Body of pancreas (tissue), 4 donors: ENCODE measurements around the gene SAMMSON. TPM values are rescaled to one million over a fixed set of nuclear protein-coding genes. Genes with fewer than 3 reads are reported as not detected.

ENCODE experiments used
- ATAC-seq: fragments of 150-250 bp; one replicate; pipeline ENCODE4 v1.9.1; 2016
- DNase-seq, 4 donors: peaks; one replicate each; pipeline ENCODE4 v3.0.0-alpha.2; 2019
- H3K27ac ChIP-seq, 4 donors: fragments of 200-600 bp; sonication (generic); 1 replicate in 3 of 4; 2 replicates in 1 of 4; pipeline versions ENCODE4 v1.5.1 to v1.6.1; 2016 to 2019; ENCODE audit warnings: mild to moderate bottlenecking in 1 of 4, mixed read lengths in 1 of 4, moderate library complexity in 1 of 4
- H3K27me3 ChIP-seq, 2 donors: fragments of 200-600 bp; sonication (generic); one replicate each; pipeline ENCODE4 v1.6.0; 2016; ENCODE audit warnings: mild to moderate bottlenecking in 1 of 2
- H3K36me3 ChIP-seq, 2 donors: fragments of 200-600 bp; sonication (generic); replicated peaks in 1 of 2; 2 replicates each; pipeline ENCODE4 v1.5.1; 2016; ENCODE audit warnings: low read depth in 2 of 2; ENCODE audit not compliant: insufficient read depth in 1 of 2
- H3K4me1 ChIP-seq: fragments of 200-600 bp; sonication (generic); one replicate; pipeline ENCODE4 v1.6.0; 2016
- H3K4me3 ChIP-seq, 2 donors: fragments of 200-600 bp; sonication (generic); 1 replicate in 1 of 2; 2 replicates in 1 of 2; pipeline ENCODE4 v1.5.1; 2016 to 2019
- H3K9me3 ChIP-seq, 3 donors: fragments of 200-600 bp; sonication (generic); 1 replicate in 2 of 3; 2 replicates in 1 of 3; pipeline ENCODE4 v1.5.1; 2016
- POLR2A ChIP-seq, 3 donors: fragments of 450-650 bp; IDR thresholded peaks; one replicate each; pipeline ENCODE4 v1.6.1; 2016; ENCODE audit warnings: antibody characterized with exemption in 3 of 3, mild to moderate bottlenecking in 2 of 3
- WGBS, 2 donors: methylation state at CpG; one replicate each; pipeline ENCODE4 v1.1.5; 2017; 5-methylcytosine and 5-hydroxymethylcytosine counted together
- intact Hi-C: fragments of 100-400 bp; cut with DNase I; formaldehyde crosslinking; loops from one replicate; pipeline ENCODE4 v1.15.1; 2023
- total RNA-seq, 2 donors: library from RNA; depleted of rRNA; stranded (reverse); fragments of >200 nt; gene quantifications; one replicate each; pipeline ENCODE4 v1.1.0, GENCODE V29; 2016
- TF ChIP-seq, protein P1 (sequence below), 7 experiments: fragments of 450-650 bp in 4 of 7; fragments of 200-600 bp in 3 of 7; sonication (generic) in 3 of 7; IDR thresholded peaks; one replicate each; pipeline ENCODE4 v1.5.1; 2016 to 2019; ENCODE audit warnings: antibody characterized with exemption in 7 of 7

SAMMSON gene
- total RNA-seq, 2 donors from 2014 or later = 2.1 TPM; not detected in 1

DNA sequence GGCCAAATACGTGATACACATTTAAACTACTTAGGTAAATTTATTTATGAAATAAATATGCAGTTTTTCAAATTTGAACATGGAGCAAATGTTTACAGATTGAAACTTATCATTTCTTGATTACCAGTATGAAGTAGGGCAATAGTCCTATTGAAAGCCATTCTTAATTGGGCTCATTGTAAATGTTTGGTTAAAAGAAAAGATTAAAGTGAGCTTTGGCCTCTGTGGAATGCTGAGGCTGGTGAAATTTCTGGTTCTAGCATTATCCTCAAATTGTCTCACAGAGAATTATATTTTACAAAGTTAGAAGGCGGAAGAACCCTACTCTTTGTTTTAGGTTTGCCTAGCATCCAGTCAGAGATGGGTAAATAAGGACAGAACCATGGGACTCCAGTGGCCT, 73.2 kb downstream of the SAMMSON start:
- DNase-seq = no peak
- Histone ChIP-seq H3K4me1 (peaks cover 12% of the 10 kb centered on the region), H3K36me3 (no peaks in the 10 kb centered on the region), H3K4me3 (no peak overlapping the region), H3K9me3 (peaks cover 0 to under 1% (median 0%) of the 10 kb centered on the region in 3 donors), H3K27ac (no peak overlapping the region), H3K27me3 (peaks cover 0 to 18% of the 10 kb centered on the region in 2 donors)
- WGBS, 2 donors = 84% methylated on average over 2 of the region's 2 CpGs
- intact Hi-C loops = no loop called here
- TF ChIP-seq, protein P1, sequence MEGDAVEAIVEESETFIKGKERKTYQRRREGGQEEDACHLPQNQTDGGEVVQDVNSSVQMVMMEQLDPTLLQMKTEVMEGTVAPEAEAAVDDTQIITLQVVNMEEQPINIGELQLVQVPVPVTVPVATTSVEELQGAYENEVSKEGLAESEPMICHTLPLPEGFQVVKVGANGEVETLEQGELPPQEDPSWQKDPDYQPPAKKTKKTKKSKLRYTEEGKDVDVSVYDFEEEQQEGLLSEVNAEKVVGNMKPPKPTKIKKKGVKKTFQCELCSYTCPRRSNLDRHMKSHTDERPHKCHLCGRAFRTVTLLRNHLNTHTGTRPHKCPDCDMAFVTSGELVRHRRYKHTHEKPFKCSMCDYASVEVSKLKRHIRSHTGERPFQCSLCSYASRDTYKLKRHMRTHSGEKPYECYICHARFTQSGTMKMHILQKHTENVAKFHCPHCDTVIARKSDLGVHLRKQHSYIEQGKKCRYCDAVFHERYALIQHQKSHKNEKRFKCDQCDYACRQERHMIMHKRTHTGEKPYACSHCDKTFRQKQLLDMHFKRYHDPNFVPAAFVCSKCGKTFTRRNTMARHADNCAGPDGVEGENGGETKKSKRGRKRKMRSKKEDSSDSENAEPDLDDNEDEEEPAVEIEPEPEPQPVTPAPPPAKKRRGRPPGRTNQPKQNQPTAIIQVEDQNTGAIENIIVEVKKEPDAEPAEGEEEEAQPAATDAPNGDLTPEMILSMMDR (IDR thresholded peaks at IDR 0.05) = no peak
- no peak for TF ChIP-seq POLR2A (IDR thresholded peaks at IDR 0.05)
- no peak for ATAC-seq

DNA sequence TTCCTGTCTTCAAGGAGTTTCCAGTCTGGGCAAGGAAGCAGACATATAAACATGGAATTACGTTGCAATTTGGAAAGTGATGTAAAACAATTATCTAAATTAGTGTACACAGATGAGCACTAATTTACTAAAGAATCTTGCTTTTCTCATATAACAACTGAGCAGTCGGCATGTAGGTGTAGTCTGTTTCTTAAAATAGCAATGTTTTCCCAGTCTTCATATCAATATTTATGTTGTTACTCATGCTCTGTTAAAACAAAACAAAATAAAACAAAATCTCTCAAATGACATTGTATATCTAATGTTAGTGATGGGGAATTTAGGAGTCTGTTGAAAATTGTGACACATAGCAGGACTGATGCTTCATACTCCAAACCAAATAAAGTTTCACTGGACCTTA, 75.6 kb downstream of the SAMMSON start:
- DNase-seq = no peak
- no peak for TF ChIP-seq POLR2A (IDR thresholded peaks at IDR 0.05)
- TF ChIP-seq, protein P1 (IDR thresholded peaks at IDR 0.05) = no peak
- H3K9me3 ChIP-seq = peaks cover 0 to 9% (median 0%) of the 10 kb centered on the region in 3 donors
- peaks cover 0 to 24% of the 10 kb centered on the region in 2 donors for H3K27me3 ChIP-seq
- peaks cover 12% of the 10 kb centered on the region for H3K4me1 ChIP-seq
- H3K4me3 ChIP-seq = no peak overlapping the region
- WGBS, 2 donors = 39 to 50% methylated on average over 2 of the region's 2 CpGs
- ATAC-seq = no peak
- H3K27ac ChIP-seq = no peak overlapping the region
- intact Hi-C loops = no loop called here
- no peaks in the 10 kb centered on the region for H3K36me3 ChIP-seq

DNA sequence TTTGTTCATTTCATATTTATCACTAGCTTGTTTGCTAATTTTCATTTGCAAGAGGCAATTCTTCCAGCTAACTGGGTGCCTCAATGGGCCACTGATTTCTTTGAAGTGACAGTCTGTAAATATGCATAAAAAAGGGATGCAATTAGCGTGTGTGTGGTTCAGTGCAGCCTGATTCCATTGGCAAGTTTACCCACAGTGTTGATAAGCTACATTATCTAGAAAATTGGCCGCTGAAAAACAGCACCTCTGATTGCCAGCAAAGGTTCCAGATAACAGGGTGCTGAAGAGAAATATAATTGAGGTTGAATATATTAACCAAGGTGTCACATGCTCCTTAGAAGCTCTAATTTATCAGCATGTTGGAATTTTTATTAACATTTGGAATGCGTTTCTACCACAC, 76.9 kb downstream of the SAMMSON start:
- Histone ChIP-seq H3K27me3 (peaks cover 0 to 19% of the 10 kb centered on the region in 2 donors), H3K4me1 (peaks cover 12% of the 10 kb centered on the region)
- no peak for ATAC-seq

DNA sequence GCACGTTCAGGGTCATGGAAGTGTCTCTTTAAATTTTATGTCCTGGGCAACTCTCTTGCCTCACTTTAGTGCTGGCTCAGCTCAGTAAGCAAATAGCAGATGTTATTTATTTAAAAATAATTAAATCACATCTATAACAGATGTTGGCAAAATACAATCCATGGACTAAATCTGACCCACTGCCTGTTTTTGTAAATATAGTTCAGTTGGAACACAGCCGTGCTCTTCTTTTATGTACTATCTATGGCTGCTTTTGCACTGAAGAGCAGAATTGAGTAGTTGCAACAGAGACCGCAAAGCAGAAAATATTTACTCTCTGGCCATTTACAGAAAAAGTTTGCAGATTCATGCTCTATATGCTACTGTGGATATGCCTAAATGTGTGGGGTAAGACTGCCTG, 79.2 kb downstream of the SAMMSON start:
- DNase-seq = no peak
- Histone ChIP-seq H3K36me3 (no peaks in the 10 kb centered on the region), H3K27ac (no peak overlapping the region), H3K4me1 (peaks cover 12% of the 10 kb centered on the region), H3K27me3 (peaks cover 0 to 8% of the 10 kb centered on the region in 2 donors), H3K4me3 (no peak overlapping the region), H3K9me3 (peaks cover 0 to 9% (median 0%) of the 10 kb centered on the region in 3 donors)
- 81 to 90% methylated on average over 3 of the region's 3 CpGs for WGBS, 2 donors
- ATAC-seq = no peak
- intact Hi-C loops = no loop called here
- TF ChIP-seq, protein P1 (IDR thresholded peaks at IDR 0.05) = no peak
- TF ChIP-seq POLR2A (IDR thresholded peaks at IDR 0.05) = no peak

More for the DNA sequence above, 76.9 kb downstream of the SAMMSON start:
- TF ChIP-seq, protein P1 (IDR thresholded peaks at IDR 0.05) = no peak
- no peak for TF ChIP-seq POLR2A (IDR thresholded peaks at IDR 0.05)
- H3K9me3 ChIP-seq = peaks cover 0 to 9% (median 0%) of the 10 kb centered on the region in 3 donors
- no peaks in the 10 kb centered on the region for H3K36me3 ChIP-seq
- peak in 2 of 4 donors; percentile 5 to 10 for DNase-seq
- 8 to 9% methylated on average over 3 of the region's 3 CpGs for WGBS, 2 donors
- intact Hi-C loops = no loop called here
- H3K4me3 ChIP-seq = no peak overlapping the region
- no peak overlapping the region for H3K27ac ChIP-seq

DNA sequence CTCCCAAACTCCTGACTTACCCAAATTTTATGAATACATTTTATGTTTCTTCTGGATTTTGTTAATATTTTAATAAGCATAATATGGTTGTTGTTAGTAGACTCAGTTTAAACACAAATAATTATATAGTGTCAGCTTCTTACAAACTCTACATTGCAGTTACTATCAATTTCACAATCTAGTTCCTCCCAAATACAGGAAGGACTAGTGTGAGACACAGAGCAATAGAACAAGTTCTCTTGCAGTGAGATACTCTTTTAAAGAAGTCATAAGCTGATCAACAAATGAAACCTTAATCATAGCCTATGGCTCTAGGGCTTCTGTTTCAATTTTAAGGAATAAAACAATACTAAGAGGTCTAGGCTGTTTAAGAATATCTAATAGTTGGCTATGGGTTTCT, 86.1 kb downstream of the SAMMSON start:
- intact Hi-C loops = no loop called here
- DNase-seq (no peak), ATAC-seq (no peak)

More for the DNA sequence above, 86.1 kb downstream of the SAMMSON start:
- no peaks in the 10 kb centered on the region for H3K4me1 ChIP-seq
- H3K27me3 ChIP-seq = no peaks in the 10 kb centered on the region
- no peaks in the 10 kb centered on the region for H3K9me3 ChIP-seq
- no peak overlapping the region for H3K4me3 ChIP-seq
- H3K27ac ChIP-seq = no peak overlapping the region
- TF ChIP-seq, protein P1 (IDR thresholded peaks at IDR 0.05) = no peak
- no peak for TF ChIP-seq POLR2A (IDR thresholded peaks at IDR 0.05)
- no peaks in the 10 kb centered on the region for H3K36me3 ChIP-seq
